ENCODE results near the gene GARNL3.
A peak's percentile ranks its signal among the peaks of the same experiment; 100 is the strongest.

DNA sequence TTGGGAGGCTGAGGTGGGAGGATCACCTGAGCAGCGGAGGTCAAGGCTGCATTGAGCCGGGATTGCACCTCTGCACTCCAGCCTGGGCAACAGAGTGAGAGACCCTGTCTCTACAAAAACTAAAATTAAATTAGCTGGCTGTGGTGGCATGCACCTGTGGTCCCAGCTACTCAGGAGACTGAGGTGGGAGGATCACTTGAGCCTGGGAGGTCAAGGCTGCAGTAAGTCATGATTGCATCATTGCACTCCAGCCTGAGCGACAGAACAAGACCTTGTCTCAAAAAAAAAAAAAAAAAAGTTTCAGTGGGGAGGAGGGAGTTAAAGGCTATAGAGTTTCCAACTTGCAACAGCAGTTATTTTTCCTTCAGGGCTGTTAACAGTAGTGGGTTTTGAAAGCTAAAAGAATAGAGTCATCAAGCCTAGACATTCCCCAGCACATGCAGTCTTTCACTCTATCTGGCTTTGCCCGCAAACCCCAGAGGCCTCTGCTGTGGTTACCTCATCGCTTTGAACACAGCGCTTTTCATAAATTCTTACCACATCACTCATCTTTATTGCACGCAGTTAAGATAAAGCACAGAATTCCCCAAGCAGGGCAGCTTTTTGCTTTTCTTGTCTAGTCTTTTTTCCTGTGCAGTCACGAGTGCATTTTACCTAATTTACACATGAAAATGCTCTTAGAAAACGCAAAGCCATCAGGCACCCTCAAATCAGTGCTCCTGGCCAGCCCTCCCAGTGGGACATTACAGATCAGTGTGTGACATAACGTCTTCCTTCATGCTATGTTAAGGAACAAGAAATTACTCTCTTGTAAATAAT is 123.7 kb downstream of the GARNL3 start:
- TF ChIP-seq ZNF23 (tag by site-specific recombination; IDR thresholded peaks at IDR 0.05; ENCODE audit: borderline replicate concordance) = no peak
- TF ChIP-seq ZBTB7A (tag by site-specific recombination; IDR thresholded peaks at IDR 0.05; ENCODE audit: low read depth) = no peak
- TF ChIP-seq, protein P1, sequence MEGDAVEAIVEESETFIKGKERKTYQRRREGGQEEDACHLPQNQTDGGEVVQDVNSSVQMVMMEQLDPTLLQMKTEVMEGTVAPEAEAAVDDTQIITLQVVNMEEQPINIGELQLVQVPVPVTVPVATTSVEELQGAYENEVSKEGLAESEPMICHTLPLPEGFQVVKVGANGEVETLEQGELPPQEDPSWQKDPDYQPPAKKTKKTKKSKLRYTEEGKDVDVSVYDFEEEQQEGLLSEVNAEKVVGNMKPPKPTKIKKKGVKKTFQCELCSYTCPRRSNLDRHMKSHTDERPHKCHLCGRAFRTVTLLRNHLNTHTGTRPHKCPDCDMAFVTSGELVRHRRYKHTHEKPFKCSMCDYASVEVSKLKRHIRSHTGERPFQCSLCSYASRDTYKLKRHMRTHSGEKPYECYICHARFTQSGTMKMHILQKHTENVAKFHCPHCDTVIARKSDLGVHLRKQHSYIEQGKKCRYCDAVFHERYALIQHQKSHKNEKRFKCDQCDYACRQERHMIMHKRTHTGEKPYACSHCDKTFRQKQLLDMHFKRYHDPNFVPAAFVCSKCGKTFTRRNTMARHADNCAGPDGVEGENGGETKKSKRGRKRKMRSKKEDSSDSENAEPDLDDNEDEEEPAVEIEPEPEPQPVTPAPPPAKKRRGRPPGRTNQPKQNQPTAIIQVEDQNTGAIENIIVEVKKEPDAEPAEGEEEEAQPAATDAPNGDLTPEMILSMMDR (tag by site-specific recombination; IDR thresholded peaks at IDR 0.05) = no peak
- TF ChIP-seq, protein P2, sequence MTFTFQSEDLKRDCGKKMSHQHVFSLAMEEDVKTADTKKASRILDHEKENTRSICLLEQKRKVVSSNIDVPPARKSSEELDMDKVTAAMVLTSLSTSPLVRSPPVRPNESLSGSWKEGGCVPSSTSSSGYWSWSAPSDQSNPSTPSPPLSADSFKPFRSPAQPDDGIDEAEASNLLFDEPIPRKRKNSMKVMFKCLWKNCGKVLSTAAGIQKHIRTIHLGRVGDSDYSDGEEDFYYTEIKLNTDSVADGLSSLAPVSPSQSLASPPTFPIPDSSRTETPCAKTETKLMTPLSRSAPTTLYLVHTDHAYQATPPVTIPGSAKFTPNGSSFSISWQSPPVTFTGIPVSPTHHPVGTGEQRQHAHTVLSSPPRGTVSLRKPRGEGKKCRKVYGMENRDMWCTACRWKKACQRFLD (tag by site-specific recombination; IDR thresholded peaks at IDR 0.05) = no peak
- no peak for TF ChIP-seq ZNF133 (tag by site-specific recombination; IDR thresholded peaks at IDR 0.05)
- TF ChIP-seq, protein P3, sequence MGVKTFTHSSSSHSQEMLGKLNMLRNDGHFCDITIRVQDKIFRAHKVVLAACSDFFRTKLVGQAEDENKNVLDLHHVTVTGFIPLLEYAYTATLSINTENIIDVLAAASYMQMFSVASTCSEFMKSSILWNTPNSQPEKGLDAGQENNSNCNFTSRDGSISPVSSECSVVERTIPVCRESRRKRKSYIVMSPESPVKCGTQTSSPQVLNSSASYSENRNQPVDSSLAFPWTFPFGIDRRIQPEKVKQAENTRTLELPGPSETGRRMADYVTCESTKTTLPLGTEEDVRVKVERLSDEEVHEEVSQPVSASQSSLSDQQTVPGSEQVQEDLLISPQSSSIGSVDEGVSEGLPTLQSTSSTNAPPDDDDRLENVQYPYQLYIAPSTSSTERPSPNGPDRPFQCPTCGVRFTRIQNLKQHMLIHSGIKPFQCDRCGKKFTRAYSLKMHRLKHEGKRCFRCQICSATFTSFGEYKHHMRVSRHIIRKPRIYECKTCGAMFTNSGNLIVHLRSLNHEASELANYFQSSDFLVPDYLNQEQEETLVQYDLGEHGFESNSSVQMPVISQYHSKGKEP (tag by site-specific recombination; IDR thresholded peaks at IDR 0.05) = peak; percentile 99
